GM21619 (cell line): Measurements from ENCODE around the gene UQCRC1.

Source experiments
- ATAC-seq: cut with Tn5 transposase; IDR thresholded peaks from one replicate; pipeline ENCODE4 v1.9.1; 2021; ENCODE audit not compliant: unreplicated experiment

The UQCRC1 gene

DNA sequence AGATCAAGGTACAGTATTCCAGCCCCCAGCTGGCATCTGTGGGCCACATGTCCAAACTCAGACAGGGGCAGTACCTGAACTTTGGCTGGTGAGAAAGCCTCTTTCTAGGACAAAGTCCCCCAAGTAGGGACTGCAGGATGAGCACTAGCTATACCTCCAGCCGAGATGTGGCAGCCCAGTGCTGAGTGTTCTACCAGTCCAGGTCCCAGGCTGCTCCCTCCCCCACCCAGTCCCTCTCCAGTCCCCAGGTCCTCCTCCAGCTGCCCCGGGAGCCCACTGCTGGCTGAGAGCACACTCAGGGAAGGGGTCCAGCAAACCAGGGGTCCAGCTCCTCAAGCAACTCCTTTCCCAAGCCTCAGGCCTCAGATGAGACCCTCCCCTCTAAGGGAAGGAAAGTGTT lies 24.3 kb upstream of the UQCRC1 start:
- ATAC-seq, result no peak

DNA sequence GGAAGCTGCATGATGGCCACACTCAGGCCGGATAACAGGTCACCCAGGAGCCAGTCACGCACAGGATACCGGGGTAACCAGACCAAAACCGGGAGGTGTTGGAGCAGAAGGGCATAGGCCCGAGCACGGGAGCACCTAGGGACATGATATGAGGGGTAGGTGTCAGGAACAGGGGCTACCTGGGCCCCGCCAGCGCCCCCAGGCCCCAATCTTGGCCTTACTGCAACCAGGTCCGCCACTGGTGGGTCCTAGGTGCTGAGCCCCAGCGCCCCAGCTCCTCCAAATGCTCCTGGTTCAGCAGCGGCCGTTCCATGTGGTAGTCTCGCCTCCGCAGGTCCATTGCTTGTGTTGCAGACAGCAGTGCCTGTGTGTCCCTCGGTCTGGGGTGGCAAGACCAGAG lies 23.8 kb upstream of the UQCRC1 start:
- no peak for ATAC-seq

DNA sequence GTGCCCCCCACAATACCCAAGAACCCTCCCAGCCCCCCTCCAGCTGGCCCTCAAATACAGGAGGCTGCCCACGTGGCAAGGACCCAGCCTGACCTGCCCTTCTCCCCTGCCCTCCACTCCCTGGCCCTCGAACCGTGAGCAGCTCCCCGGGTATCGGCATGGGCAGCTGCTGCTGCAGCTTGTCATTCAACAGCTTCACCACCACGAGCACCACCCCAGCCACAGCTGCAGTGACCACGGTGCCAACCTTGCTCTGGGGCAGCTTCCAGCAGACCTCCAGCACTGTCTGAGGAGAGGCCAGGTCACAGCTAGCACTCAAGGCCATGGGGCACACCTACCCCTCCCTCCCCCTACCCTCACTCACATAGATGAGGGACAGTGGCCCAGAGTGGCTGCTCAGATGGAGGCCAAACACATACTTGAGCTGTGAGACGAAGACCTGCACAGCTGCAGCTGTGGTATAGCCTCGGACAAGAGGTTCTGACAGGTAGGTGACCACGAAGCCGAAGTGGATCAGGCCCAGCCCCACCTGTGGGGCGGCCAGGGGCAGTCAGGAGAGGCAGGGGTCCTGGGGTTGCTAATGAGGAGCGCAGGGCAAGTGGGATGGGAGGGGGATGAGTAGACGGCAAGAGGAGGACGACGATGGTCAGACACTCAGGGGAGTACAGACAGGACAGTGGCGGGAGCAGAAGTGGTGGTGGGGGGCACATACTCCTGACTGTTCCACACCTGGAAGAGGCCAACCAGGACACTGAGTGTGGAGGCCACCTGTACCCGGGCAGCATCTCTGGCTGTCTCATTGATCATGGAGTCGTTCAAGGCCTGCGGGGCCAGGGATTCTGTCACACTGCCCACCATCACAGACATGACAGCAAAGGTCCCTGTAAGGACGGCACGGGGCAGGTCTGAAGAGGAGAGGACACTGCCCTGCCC lies 22.3 kb upstream of the UQCRC1 start:
- ATAC-seq, result no peak

DNA sequence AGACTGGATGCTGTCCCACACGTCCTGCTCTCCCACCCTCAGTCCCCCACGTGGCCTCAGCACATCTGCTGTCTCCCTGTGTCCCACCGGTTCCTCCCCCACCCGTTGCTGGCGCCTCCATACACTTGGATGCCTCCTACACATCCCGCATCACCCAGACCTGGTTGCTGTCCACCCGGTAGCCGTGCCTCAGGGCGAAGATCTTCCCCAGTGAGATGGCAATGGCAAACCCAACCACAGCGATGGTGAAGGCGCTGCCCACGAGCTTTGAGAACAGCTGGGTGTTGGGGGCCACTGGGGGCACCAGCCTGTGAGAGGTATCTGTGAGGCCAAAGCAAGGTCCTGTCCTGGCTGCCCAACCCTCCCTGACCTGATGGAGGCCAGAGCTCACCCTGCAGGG lies 21.4 kb upstream of the UQCRC1 start:
- ATAC-seq, result no peak

DNA sequence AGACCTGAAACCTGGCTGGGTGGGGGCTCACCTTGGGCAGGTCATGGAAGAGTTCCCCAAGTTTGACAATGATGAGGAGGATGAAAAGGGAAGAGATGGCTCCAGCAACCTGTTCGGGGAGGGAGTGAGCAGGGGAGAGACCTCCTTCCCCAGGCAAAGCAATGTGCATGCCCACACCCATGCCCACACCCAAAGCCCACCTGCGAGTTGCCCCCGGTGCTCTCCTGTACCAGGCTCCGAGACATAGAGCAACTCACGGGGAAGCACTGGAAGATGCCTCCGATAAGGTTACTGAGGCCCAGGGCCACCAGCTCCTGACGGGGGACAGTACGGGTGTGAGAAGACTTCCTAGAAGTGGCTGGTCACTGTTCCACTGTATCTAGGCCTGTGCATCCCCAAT lies 21.0 kb upstream of the UQCRC1 start:
- ATAC-seq, result no peak

DNA sequence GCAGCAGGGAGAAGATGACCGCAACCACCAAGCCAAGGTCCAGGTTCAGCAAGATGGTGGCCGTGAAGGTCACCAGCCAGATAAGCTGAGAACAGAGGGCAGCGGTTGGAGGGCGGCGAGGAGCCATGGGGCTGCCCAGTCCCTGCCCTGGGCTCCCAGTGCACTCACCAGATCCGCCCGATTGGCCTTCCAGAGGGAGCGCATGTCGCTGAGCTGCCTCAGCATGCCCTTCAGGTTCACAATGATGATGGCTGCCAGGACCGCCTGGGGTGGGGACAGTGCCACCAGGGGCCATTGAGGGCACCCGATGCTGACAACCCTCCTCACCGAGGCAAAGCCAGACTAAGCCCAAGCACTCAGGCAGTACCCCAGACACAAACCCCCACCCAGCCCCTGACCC lies 20.4 kb upstream of the UQCRC1 start:
- no peak for ATAC-seq

DNA sequence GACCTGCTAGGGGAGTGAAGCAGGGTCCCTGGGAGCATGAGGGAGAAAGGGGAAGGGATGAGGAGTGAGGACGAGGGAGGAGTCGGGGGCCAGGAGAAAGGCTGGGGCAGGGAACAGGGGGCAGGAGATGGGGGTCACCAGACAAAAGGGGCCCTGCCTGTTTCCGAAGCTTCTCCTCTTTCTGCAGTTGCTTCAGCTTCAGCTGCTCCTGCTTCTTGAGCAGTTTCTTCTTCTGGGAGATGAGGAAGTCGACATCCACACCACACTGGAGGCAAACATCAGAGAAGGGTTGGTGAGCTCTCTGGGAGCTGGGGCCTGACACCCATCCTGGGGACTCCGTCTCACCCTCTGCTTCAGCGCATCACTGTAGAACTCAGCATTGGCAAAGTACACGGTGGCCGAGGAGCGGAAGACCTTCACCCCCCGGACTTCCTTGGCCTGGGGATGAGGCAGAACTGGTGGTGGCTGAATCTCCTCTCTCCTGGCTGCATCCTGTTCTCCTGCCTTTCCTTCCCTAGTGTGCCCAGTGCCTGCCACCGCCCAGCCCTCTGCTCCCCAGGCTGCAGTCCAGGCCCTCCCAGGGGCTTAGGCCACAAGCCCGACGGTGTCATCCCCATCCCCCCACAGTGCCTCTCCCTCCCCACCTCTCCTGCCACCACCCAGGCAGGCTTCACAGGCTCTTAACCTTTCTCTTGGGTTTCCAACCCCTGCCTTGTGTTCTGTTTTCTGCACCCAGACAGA lies 19.0 kb upstream of the UQCRC1 start:
- no peak for ATAC-seq

DNA sequence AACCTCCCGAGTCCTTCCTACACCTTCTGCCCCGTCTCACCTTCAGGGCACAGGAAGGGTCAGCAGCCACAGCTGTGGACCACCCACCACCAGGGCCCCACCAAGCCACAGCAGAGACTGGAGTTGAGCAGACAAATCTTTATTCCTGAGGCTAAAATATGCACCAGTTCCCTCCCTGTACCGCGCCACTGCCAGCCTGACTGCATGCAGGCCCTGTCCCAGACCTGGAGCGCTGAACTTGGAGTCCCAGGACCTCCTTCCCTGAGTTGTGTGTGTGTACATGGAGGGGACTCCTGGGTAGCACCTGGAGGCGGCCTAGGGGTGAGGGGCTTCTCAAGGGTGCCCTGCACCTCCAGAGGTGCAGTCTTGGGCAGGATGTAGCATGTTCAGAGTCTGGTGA lies 16.2 kb upstream of the UQCRC1 start:
- no peak for ATAC-seq

DNA sequence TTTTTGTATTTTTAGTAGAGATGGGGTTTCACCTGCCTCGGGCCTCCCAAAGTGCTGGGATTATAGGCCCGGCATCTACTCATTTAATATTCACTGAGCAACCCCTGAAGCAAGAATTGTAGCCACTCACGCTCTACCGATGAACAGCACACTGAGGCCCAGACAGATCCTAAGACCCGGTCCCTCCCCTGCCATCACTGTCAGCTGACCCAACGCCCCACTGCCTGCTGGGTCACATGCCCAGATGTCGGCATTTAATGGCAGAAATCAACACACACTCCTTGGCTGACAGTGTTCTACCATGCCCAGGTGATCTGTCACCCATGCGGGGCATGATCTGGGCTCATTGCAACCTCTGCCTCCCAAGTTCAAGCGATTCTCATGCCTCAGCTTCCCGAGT lies 15.3 kb upstream of the UQCRC1 start:
- ATAC-seq, result no peak

DNA sequence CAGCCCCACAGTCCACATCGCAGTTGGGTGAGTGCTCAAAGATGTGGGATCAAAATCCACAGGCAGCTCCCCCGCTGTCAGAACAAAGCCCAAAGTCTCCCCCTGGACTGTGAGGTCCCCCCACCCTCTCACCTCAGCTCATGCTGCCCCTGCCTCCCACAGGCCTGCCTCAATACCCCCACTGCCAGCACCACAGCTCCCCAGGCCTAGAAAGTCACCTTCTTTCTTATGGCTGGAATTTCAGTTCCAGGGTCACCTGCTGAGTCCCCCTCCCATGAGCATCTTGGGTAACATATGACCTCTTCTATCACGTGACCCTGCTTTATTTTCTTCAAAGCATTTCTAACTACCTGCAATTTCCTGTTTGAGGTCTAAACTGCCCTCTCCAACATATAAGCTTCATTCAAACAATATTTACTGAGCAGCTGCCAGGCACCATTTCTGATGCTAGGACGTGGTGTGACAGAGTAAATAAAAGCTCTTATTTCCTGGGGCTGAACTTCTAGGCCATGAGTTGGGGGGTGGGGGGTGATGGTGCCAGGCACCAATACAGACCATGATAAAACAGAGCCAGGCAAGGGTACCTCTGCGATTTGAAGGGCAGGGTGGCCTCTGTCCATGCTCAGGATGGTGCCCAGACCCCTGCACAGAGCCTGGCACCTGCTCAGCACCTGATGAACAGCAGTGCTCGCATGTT lies 14.6 kb upstream of the UQCRC1 start:
- ATAC-seq, result no peak

DNA sequence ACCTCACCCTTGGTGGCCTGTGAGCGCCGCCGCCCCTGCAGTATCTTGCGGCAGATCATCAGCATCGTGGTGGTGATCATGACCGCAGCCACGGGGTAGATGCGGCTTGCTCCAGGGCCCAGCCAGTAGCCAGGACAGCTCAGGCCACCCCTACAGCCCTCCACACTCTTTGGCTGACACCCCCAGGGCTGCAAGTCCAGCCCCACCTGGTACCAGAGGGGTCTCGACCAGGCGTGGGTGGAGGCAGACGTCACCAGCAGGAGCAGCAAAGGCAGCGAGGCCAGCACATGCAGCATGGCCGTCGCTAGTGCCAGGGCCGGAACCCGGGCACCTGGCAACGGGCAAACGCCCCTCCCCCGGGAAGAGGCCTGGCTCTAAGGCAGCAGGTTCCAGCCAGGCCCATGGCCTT lies 12.0 kb upstream of the UQCRC1 start, which contains the start of gene TMEM89:
TMEM89 (minus strand) TSS at position 309 of the 409 bp plus-strand sequence; CDS start at position 296, 13 bp downstream.
- no peak for ATAC-seq

DNA sequence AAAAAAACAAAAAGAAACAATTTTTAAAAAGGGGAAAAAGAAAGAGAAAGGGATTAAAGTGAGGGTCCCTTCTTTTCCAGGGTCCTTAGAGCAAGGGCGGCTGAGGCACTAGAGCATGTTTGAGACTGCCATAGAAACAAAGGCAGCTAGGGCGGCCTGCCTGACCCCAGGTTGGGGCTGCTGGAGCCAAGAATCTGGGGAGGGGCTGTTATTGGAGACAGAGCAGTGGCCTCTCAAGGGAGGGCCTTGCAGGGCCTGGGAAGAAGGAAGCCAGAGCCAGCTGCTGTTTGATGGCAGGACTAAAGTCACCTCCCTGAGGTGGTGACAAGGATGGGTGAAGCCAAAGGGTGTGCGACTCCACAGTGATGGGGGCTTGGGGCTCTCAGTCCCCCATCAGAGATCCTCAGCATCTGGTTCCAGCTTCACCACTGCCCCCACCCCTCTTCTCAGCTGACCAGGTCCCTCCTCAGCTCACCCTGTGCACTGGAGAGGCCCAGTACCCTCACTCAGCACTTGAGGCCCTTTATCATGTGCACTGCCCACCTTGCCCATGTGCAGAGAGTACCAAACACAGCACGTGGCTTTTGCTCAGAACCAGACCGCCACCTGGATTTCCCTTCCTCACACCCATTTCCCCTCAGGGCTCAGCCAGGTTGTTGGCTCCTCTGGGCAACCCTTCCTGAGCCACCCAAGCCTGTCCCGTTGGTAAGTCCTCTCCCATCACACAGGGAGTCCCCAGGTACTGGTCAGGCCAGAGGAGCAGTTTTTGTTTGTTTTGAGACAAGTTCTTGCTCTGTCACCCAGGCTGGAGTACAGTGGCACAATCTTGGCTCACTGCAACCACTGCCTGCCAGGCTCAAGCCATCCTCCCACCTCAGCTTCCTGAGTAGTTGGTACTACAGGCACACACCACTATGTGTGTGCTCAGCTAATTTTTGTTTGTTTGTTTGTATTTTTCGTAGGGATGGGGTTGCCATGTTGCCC lies 10.4 kb upstream of the UQCRC1 start:
- ATAC-seq, result no peak

DNA sequence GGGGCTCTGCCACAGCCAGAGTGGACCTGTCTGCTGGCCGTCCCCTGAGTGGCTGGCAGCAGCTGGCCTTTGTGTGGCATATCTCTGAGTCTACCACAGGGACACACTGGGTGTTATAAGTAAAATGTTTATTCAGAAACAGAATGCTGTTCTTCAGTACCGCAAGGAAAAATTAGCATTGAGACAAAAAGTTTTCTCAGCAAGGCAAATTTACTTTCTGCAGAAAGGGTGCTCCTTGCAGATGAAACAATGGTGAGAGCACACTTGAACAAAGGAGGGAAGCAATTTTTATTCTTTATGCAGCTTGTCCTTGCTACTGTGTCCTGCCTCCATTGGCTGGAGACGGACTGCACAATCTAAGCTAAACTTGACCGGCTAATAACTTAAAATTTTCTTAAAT lies 8.1 kb upstream of the UQCRC1 start:
- no peak for ATAC-seq

DNA sequence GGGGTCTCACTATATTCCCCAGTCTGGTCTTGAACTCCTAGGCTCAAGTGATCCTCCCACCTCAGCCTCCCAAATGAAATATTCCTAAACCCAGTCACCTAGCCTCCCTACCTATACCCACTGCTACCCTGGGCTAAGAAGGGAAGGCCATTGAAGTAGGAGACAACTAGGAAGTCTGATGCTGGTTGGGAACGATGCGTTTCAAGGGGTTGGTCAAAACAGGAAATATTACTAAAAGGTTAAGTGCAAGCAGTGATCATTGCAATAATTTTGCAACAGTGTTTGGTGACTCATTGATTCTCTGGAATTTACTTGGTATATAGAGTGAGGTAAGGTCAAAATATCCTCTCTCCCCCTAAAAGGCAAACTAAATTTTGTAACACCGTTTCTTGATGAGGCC lies 4.6 kb upstream of the UQCRC1 start:
- no peak for ATAC-seq

DNA sequence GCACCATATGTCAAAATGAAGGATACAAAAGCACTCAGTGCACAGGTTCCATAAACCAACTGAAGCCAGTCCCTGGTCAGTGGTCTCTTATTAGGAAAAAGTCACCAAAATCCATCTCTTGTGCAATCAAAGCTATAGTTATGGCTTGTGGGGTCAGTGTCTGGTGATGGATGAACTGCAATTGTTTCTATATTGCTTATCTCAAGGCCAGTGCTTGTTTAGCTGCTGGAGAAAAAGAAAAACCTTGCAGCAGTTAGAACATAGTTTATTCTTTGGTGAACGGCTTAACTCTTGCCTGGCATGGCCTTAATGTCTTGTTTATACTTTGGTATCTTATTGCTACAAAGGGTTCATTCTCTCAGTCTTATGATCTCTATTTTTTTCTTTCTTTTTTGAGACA lies 2.9 kb upstream of the UQCRC1 start:
- ATAC-seq, result no peak

DNA sequence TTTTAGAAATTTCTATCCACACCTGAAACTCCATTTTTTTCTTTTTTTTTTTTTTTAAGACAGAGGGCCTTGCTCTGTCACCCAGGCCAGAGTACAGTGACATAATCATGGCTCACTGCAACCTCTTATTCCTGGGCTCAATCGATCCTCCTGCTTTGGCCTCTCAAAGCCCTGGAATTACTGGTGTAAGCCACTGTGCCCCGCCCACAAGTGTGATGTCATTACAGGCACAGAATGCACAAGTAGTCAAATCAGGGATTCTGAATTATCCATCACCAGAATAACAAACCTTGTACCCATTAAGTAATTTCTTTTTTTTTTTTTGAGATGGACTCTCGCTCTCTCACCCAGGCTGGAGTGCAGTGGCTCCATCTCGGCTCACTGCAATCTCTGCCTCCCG lies 1.9 kb downstream of the UQCRC1 start:
- no peak for ATAC-seq

DNA sequence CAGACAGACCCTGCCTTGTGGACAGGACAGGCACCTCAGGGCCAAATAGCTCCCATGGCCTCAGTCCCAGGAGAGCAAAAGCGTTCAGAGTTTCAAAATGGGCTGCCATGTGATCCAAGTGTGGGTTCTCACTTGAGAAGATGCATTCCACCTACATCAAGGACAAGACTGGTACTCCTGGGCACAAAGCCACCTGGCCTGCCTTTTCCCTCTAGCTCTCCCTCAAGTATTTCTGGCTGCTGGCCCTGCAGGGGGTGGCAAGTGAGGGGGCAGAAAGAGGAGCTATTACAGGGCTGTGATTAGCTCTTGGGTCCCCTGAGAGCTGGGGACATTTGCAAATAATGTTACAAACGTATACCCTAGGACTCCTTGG lies 7.8 kb downstream of the UQCRC1 start:
- ATAC-seq, result no peak

DNA sequence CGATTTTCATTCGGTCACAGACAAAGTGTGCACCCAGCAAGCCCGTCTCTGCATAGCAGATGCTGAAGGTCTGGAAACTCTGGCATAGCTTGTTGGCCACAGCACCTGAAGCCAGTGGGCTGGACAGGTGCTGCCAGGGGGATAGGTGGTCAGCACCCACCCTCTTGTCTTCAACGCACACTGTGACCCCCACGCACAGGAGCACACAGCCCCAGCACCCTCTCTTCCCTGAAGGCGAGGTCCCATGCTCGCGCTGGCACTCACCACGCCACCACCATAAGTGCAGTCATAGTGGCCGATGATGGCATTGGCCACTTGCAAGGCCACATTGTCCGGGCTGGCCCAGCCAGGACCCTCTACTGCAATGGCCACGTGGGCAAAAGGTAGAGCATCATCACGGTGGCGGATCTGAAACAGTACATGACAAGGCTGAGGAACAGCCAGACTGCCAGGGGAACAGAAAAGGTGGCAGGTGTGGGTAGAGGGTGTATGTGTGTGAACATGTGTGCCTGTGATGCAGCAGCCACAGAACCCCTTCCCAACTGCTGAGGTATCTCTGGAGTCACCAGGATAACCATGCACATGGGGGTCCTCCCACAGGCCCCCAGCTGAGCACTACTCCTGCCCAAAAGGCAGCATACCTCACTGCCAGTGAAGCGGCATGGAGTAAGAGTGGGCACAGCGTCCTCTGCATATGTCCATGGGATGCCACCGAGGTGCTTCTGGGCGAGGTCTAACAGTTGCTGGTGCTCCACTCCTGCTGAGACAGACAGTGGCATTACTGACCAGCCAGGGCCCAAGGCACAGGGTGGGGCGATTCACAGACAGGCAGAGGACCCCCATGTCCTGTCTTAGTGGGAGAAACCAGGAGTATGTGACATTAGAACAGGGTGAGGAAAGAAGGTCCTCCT lies 8.5 kb downstream of the UQCRC1 start:
- ATAC-seq, result no peak

DNA sequence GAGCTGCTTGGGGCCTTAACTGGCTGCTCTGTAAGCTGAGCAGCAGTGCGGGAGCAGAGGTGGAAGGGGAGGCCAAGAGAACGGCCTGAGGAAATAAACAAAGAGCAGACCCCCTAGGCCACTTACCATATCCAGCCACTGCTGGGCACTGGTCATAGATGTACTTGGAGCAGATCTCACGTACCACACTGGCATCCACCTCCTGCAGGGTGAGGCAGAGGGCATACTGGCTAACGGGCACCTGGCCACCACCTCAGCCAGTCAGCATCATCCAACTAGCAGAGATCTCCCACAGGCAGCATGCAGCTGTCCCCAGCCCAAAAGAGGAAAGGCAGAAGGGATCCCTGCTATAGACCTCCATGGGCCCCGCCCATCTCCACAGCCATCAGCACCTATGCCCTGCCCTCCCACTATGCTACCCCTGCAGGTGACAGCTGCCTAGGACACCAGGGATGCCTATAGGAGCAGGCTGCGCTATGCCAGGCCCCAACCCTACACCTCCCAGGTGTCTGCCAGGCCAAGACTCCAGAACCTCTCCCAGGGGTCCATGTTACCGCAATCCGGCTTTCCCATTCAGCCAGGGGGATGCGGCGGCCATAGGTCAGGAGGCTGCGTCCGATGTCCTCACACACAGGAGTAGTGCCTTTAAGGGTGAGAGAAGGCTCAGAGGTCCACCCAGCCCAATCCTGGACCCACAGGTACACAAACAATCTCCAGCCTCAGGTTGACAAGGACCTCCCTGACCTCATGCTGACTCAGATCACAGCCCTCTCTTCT lies 9.7 kb downstream of the UQCRC1 start:
- ATAC-seq, result no peak
